Tibial artery (tissue), 4 donors: ENCODE measurements around the gene DPM3.
"Not testable (repeated sequence)": the region's sequence is repeated elsewhere in the genome, so short reads cannot be mapped to it uniquely, and the experiment has no call there.

Experiments used
- DNase-seq, 2 donors: peaks; one replicate each; pipeline ENCODE4 v3.0.0-alpha.2; 2019
- H3K27ac ChIP-seq, 2 donors: fragments of 200-600 bp; sonication (generic) in 1 of 2; 1 replicate in 1 of 2; 2 replicates in 1 of 2; pipeline ENCODE4 v1.5.1; 2018 to 2019; ENCODE audit warnings: mild to moderate bottlenecking in 1 of 2
- H3K27me3 ChIP-seq, 2 donors: fragments of 200-600 bp; sonication (generic) in 1 of 2; one replicate each; pipeline versions ENCODE4 v1.5.1 to v1.6.0; 2016 to 2019
- H3K36me3 ChIP-seq, 3 donors: fragments of 200-600 bp; sonication (generic) in 2 of 3; one replicate each; pipeline ENCODE4 v1.5.1; 2016 to 2019; ENCODE audit warnings: mild to moderate bottlenecking in 2 of 3
- H3K4me1 ChIP-seq, 4 donors: fragments of 200-600 bp; sonication (generic) in 2 of 4; 1 replicate in 3 of 4; 2 replicates in 1 of 4; pipeline ENCODE4 v1.5.1; 2016 to 2019
- H3K4me3 ChIP-seq, 2 donors: fragments of 200-600 bp; sonication (generic) in 1 of 2; 1 replicate in 1 of 2; 2 replicates in 1 of 2; pipeline ENCODE4 v1.5.1; 2018 to 2019; ENCODE audit warnings: mild to moderate bottlenecking in 2 of 2
- H3K9me3 ChIP-seq, 3 donors: fragments of 200-600 bp; sonication (generic) in 1 of 3; one replicate each; pipeline ENCODE4 v1.5.1; 2016 to 2019
- CTCF ChIP-seq, 2 experiments: fragments of 200-600 bp in 1 of 2; fragments of 450-650 bp in 1 of 2; IDR thresholded peaks; one replicate each; pipeline ENCODE4 v1.5.1; 2017 to 2019; ENCODE audit warnings: antibody characterized with exemption in 2 of 2, mild to moderate bottlenecking in 1 of 2, moderate library complexity in 1 of 2
- intact Hi-C: fragments of 100-400 bp; cut with DNase I; formaldehyde crosslinking; loops from one replicate; pipeline ENCODE4 v1.15.0; 2023; ENCODE audit warnings: low total_unique reads

Gene DPM3

GRCh38 chr1:155139895-155140629 lies at the start of gene DPM3:
Gene DPM3 (minus strand): TSS chr1:155140531. CDS start chr1:155140240, 291 bp downstream.
- Histone ChIP-seq H3K4me3 (peak within 1 kb of the TSS; percentile 67 to 85), H3K36me3 (no peaks in the 10 kb centered on the region), H3K27ac (peak within 1 kb of the TSS; percentile 90 to 92), H3K4me1 (peaks cover 0 to 32% (median 25%) of the 10 kb centered on the region in 4 donors), H3K9me3 (no peaks in the 10 kb centered on the region), H3K27me3 (no peaks in the 10 kb centered on the region)
- no peak for TF ChIP-seq CTCF (IDR thresholded peaks at IDR 0.05)
- DNase-seq: peak; percentile 91 to 93
- intact Hi-C loops: no loop called here

GRCh38 chr1:155189926-155190325 lies 49.6 kb upstream of the DPM3 start:
- intact Hi-C loops, H3K27ac ChIP-seq, H3K27me3 ChIP-seq, H3K4me3 ChIP-seq, H3K9me3 ChIP-seq, DNase-seq, H3K36me3 ChIP-seq: not testable (repeated sequence)
- peaks cover 0 to 39% (median 17%) of the 10 kb centered on the region in 4 donors for H3K4me1 ChIP-seq

GRCh38 chr1:155188268-155188667 lies 47.9 kb upstream of the DPM3 start:
- Histone ChIP-seq H3K4me3 (no peak overlapping the region), H3K27ac (no peak overlapping the region), H3K36me3 (no peaks in the 10 kb centered on the region), H3K27me3 (no peaks in the 10 kb centered on the region), H3K4me1 (peaks cover 0 to 30% (median 6%) of the 10 kb centered on the region in 4 donors), H3K9me3 (no peaks in the 10 kb centered on the region)
- intact Hi-C loops: no loop called here
- DNase-seq: no peak
- no peak for TF ChIP-seq CTCF (IDR thresholded peaks at IDR 0.05)

- peaks cover 0 to 22% (median 0%) of the 10 kb centered on the region in 4 donors for H3K4me1 ChIP-seq
- H3K4me3 ChIP-seq: no peak overlapping the region
- H3K27me3 ChIP-seq: no peaks in the 10 kb centered on the region
- DNase-seq: no peak
- TF ChIP-seq CTCF (IDR thresholded peaks at IDR 0.05): no peak
- no peaks in the 10 kb centered on the region for H3K9me3 ChIP-seq
- H3K36me3 ChIP-seq: no peaks in the 10 kb centered on the region
- intact Hi-C loops: no loop called here
- H3K27ac ChIP-seq: no peak overlapping the region
These were observed 47.1 kb upstream of the DPM3 start for GRCh38 chr1:155187456-155187891.

- Histone ChIP-seq H3K27ac (no peak overlapping the region), H3K36me3 (no peaks in the 10 kb centered on the region), H3K9me3 (no peaks in the 10 kb centered on the region), H3K27me3 (no peaks in the 10 kb centered on the region), H3K4me1 (peaks cover 0 to 21% (median 0%) of the 10 kb centered on the region in 4 donors), H3K4me3 (no peak overlapping the region)
- no peak for TF ChIP-seq CTCF (IDR thresholded peaks at IDR 0.05)
- intact Hi-C loops: no loop called here
- DNase-seq: no peak
These were observed 46.6 kb upstream of the DPM3 start for GRCh38 chr1:155186794-155187455.
